ENCODE results near the gene HOXB5.

HOXB5 gene

GRCh38 chr17:48593126-48593829 is at the start of gene HOXB5:
Gene HOXB5 (minus strand): TSS chr17:48593779. CDS start chr17:48593682, 97 bp downstream.
- Mint-ChIP-seq H3K9me3 (no peaks in the 10 kb centered on the region), H3K4me1 (peaks cover 47% of the 10 kb centered on the region), H3K36me3 (peaks cover 2% of the 10 kb centered on the region), H3K27me3 (peaks cover 70% of the 10 kb centered on the region), H3K4me3 (peak within 1 kb of the TSS; percentile 84), H3K27ac (peak within 1 kb of the TSS; percentile 62)

GRCh38 chr17:48642843-48643696 is 49.5 kb upstream of the HOXB5 start:
- Mint-ChIP-seq H3K4me1 (peaks cover 24% of the 10 kb centered on the region), H3K27ac (no peak overlapping the region), H3K4me3 (no peak overlapping the region), H3K9me3 (no peaks in the 10 kb centered on the region), H3K36me3 (peaks cover 1% of the 10 kb centered on the region), H3K27me3 (peaks cover 65% of the 10 kb centered on the region)

GRCh38 chr17:48642059-48642842 is 48.7 kb upstream of the HOXB5 start:
- Mint-ChIP-seq H3K27me3 (peaks cover 64% of the 10 kb centered on the region), H3K4me3 (no peak overlapping the region), H3K36me3 (peaks cover 1% of the 10 kb centered on the region), H3K4me1 (peaks cover 17% of the 10 kb centered on the region), H3K9me3 (no peaks in the 10 kb centered on the region), H3K27ac (no peak overlapping the region)

GRCh38 chr17:48641541-48642058 is 48.0 kb upstream of the HOXB5 start:
- Mint-ChIP-seq H3K4me1 (peaks cover 18% of the 10 kb centered on the region), H3K27ac (no peak overlapping the region), H3K9me3 (no peaks in the 10 kb centered on the region), H3K27me3 (peaks cover 68% of the 10 kb centered on the region), H3K4me3 (no peak overlapping the region), H3K36me3 (peaks cover 1% of the 10 kb centered on the region)

- no peak overlapping the region for H3K27ac Mint-ChIP-seq
These were observed 47.2 kb upstream of the HOXB5 start for GRCh38 chr17:48640858-48641180.

GRCh38 chr17:48639982-48640857 is 46.6 kb upstream of the HOXB5 start:
- peaks cover 19% of the 10 kb centered on the region for H3K4me1 Mint-ChIP-seq

More at GRCh38 chr17:48640858-48641180, 47.2 kb upstream of the HOXB5 start:
- H3K27me3 Mint-ChIP-seq, result peaks cover 72% of the 10 kb centered on the region
- H3K4me1 Mint-ChIP-seq, result peaks cover 19% of the 10 kb centered on the region
- peaks cover 1% of the 10 kb centered on the region for H3K36me3 Mint-ChIP-seq
- H3K9me3 Mint-ChIP-seq, result no peaks in the 10 kb centered on the region
- H3K4me3 Mint-ChIP-seq, result no peak overlapping the region

GRCh38 chr17:48639136-48639535 is 45.6 kb upstream of the HOXB5 start:
- H3K36me3 Mint-ChIP-seq, result peaks cover 1% of the 10 kb centered on the region
- H3K4me3 Mint-ChIP-seq, result no peak overlapping the region
- no peaks in the 10 kb centered on the region for H3K9me3 Mint-ChIP-seq
- H3K27me3 Mint-ChIP-seq, result peaks cover 69% of the 10 kb centered on the region
- H3K27ac Mint-ChIP-seq, result no peak overlapping the region
- peaks cover 19% of the 10 kb centered on the region for H3K4me1 Mint-ChIP-seq

More at GRCh38 chr17:48639982-48640857, 46.6 kb upstream of the HOXB5 start:
- Mint-ChIP-seq H3K4me3 (no peak overlapping the region), H3K9me3 (no peaks in the 10 kb centered on the region), H3K36me3 (peaks cover 1% of the 10 kb centered on the region), H3K27ac (no peak overlapping the region), H3K27me3 (peaks cover 72% of the 10 kb centered on the region)

- Mint-ChIP-seq H3K4me3 (no peak overlapping the region), H3K27ac (no peak overlapping the region), H3K9me3 (no peaks in the 10 kb centered on the region), H3K4me1 (peaks cover 23% of the 10 kb centered on the region), H3K27me3 (peaks cover 69% of the 10 kb centered on the region), H3K36me3 (peaks cover 4% of the 10 kb centered on the region)
These were observed 44.0 kb upstream of the HOXB5 start for GRCh38 chr17:48637323-48638260.

GRCh38 chr17:48636177-48637018 is 42.8 kb upstream of the HOXB5 start:
- H3K9me3 Mint-ChIP-seq, result no peaks in the 10 kb centered on the region
- peaks cover 65% of the 10 kb centered on the region for H3K27me3 Mint-ChIP-seq
- no peak overlapping the region for H3K27ac Mint-ChIP-seq
- H3K36me3 Mint-ChIP-seq, result peaks cover 7% of the 10 kb centered on the region
- peak overlapping the region; percentile 26 for H3K4me3 Mint-ChIP-seq
- peaks cover 13% of the 10 kb centered on the region for H3K4me1 Mint-ChIP-seq

GRCh38 chr17:48634493-48635208 is 41.1 kb upstream of the HOXB5 start:
- Mint-ChIP-seq H3K4me3 (peak overlapping the region; percentile 33), H3K36me3 (peaks cover 6% of the 10 kb centered on the region), H3K27me3 (peaks cover 61% of the 10 kb centered on the region), H3K27ac (no peak overlapping the region), H3K4me1 (peaks cover 10% of the 10 kb centered on the region), H3K9me3 (no peaks in the 10 kb centered on the region)

GRCh38 chr17:48633266-48633677 is 39.7 kb upstream of the HOXB5 start:
- Mint-ChIP-seq H3K4me3 (no peak overlapping the region), H3K9me3 (no peaks in the 10 kb centered on the region), H3K4me1 (peaks cover 10% of the 10 kb centered on the region), H3K27me3 (peaks cover 63% of the 10 kb centered on the region), H3K36me3 (peaks cover 6% of the 10 kb centered on the region), H3K27ac (no peak overlapping the region)

- H3K27me3 Mint-ChIP-seq, result peaks cover 65% of the 10 kb centered on the region
- peak overlapping the region; percentile 93 for H3K27ac Mint-ChIP-seq
- H3K4me3 Mint-ChIP-seq, result peak overlapping the region; percentile 76
- peaks cover 15% of the 10 kb centered on the region for H3K4me1 Mint-ChIP-seq
- H3K9me3 Mint-ChIP-seq, result no peaks in the 10 kb centered on the region
- H3K36me3 Mint-ChIP-seq, result peaks cover 6% of the 10 kb centered on the region
These were observed 39.1 kb upstream of the HOXB5 start for GRCh38 chr17:48632579-48633265.
